SKM-1 treated with dmso at 0.1 percent for 144 hours (cell line): ENCODE results near the gene XYLB.

Experiments
- DNase-seq: peaks from one replicate; lab custom pipeline; 2025; ENCODE audit not compliant: unreplicated experiment; lab: John Stamatoyannopoulos, UW

The XYLB gene

DNA sequence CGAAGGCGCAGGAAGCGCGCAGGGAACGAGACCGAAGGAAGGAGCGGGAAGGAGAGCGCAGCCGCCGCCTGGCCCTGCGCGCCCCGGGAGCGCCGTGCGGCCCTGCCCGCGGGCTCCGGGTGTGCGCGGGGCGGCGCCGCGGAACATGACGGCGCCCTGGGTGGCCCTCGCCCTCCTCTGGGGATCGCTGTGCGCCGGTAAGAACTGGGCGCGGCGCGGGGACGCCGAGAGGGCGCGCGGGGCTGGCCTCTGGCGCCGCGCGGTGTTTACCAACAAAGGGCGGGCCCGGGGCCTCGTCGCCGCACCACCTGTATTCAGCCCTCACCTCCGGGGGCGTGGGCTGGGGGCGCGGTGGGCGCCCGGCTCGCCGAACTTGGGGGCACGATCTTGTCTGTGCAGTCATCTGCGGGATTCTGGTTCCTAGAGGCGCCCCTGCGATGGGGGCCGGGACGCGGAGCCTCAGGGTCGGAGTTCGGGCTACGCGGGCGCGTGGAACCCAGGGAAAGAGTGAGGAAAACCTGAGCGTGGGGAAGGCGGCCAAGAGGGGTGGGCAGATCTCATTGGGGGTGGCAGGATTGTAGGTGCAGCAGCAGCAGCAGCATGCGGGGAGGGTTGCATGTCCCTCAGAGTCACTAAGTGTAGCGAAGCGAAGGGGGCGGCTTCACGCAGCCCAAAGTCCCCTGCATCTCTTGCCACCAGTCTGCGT, 107.7 kb downstream of the XYLB start:
- DNase-seq: no peak

DNA sequence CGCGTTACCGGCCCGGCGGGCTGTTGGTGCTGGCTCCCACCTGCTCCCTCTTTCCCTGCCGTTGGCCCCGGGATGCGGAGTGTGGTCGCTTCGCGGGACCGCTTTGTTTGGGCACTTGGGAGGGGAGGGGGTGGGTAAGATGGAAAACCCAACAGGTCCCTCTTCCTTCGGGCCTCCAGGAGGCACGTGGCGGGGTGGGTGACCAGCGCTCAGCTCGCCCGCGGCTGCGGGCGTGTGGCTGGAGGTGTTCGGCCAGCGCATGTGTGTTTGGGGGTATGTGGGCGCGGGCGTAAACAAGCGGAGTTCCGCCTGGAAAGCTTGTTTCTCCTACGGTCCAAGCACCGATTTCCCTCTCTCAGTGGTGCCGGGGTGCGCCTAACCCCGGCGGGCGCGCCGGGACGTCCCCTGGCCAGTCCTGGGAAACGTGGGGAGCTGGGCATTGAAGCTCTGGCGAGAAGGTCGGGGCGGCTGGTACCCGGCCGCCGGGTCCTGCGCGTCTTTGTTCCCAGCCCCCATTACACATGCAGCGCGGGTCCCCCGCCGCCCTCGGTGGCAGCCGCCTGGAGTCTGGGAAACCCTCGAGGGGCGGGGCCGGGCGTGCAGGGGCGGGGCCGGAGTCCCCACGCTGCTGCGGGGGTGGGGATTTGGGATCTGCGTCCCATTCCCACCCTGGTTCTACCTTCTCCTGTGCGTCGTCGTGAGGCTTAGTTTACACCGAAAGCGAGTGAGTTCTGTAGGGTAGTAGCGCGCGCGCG, 108.5 kb downstream of the XYLB start:
- no peak for DNase-seq

DNA sequence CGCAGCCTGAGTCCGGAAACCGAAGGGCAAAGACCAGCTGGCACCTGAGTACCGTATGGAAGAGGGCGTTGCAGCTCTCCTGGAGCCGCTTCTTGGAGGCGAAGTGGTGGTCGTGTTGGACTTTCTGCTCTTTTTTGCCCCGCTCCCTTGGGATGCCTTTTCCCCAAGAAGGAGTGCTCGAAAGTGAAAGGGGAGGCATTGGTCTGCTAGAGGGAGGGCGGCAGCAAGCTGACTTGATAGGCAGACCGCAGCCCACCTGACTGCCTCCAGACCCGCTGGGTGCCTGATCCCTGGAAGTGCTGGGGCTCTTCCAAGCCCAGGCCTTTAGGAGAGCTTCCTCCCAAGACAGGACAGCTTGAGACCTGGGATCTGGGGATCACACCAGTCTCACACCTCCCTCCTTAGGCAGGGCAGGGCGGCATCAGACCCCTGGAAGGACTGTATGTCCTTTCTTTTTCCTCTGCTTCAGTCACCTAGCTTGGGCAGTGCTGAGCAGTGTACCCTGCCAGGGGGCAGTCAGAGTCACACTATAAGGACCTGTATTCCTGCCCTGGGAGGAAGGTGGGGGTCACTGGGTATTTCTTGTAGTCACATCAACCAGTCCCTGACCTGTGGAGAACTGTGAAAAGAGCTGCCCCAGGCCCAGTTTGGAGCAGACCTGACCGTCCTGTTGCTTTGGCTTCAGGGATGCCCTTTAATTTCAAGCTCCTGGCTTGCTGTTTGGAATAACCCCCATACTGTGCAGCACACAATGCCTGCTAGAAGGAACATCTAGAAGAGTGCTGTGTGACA, 109.2 kb downstream of the XYLB start:
- no peak for DNase-seq

DNA sequence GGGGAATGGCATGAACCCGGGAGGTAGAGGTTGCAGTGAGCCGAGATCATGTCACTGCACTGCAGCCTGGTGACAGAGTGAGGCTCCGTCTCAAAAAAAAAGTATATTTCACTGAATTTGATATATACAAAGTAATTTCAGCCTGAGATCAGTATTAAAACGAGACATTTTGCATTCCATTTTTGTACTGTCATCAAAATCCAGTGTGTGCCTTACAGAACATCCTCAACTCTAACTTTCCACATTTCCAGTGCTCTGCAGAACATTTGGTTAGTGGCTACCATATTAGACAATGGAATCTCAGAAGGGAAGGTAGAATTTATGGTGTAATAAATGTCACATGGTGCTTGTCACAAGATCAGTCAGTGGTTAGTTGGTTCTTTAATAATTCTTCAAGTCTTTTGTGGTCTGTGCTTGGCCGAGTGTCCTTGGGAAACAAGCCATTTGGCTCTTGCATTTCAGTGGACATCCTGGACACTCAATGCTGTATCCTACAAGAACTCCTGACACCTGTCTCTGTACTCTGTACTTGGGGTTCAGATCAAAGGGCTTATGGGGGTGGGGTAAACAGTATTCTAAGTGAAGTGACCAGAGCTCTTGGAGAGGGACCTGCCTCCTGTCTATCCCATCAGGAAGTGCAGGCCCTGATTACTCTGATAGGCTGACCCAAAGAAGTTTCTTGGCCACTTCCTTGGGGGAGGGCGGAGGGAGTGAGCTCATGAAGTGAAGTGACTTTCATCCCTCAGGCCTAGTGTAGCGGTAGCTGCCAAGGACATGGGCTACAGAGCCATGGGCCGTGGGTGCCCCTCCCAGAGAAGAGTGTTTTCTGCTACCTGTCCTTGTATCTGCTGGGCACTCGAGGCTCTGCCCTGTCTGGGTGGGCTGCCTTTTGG, 110.8 kb downstream of the XYLB start:
- DNase-seq: no peak

DNA sequence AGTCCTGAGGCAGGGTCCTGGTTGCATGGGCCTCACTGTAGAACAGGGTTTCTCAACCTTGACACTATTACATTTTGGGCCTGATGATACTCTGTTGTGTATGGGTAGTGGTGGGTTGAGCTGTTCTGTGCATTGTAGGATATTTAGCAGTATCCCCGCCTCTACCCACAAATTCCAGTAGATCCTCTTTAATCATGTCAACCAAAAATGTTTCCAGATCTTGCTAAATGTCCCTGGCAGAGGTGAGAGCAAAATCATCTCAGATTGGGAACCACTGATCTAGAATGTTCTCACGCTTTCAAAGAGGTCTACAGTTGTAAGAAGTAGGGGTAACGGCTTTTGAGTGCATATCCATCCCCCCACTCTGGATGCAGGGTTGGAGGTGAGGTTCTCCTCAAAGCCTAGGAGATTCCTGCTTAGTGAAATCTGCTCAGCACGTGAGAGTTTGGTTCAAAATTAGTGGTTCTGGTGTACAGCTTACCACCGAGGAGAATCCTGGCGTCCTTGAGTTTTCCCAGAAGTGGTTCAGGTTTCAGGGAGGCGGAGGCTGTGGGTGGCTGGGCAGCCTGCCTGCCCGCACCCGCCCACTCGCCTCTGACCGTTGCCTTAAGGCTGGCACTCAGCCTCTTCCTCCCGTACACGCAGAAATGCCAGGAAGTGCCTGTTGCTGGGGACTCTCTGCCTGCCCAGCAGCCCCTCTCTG, 112.4 kb downstream of the XYLB start:
- DNase-seq: no peak

DNA sequence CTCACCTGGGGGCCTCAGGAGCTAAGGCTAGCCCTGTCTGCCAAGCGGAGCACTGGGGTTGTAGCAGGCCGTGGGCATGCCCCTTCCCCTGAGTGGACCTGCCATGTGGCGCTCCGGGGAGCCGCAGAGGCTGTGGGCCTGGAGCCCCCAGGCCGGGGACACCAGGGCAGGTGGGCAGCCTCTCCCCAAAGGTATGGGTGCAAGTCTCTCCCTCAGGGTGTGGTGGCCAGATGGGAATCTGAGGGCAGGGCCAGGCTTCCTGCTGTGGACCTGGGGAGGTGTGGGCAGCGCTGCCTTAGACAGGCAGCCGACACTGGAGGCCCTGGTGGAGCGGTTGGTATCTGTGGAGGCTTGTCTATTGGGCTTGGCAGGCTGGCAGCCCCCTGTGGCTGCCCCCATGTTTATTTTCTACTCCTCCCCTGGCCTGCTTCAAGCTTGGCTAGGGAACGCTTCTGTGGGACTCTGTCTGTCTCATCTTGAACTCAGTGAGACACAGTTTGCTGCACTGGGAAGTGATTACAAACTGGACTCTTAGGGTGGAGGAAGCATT, 113.0 kb downstream of the XYLB start:
- no peak for DNase-seq

DNA sequence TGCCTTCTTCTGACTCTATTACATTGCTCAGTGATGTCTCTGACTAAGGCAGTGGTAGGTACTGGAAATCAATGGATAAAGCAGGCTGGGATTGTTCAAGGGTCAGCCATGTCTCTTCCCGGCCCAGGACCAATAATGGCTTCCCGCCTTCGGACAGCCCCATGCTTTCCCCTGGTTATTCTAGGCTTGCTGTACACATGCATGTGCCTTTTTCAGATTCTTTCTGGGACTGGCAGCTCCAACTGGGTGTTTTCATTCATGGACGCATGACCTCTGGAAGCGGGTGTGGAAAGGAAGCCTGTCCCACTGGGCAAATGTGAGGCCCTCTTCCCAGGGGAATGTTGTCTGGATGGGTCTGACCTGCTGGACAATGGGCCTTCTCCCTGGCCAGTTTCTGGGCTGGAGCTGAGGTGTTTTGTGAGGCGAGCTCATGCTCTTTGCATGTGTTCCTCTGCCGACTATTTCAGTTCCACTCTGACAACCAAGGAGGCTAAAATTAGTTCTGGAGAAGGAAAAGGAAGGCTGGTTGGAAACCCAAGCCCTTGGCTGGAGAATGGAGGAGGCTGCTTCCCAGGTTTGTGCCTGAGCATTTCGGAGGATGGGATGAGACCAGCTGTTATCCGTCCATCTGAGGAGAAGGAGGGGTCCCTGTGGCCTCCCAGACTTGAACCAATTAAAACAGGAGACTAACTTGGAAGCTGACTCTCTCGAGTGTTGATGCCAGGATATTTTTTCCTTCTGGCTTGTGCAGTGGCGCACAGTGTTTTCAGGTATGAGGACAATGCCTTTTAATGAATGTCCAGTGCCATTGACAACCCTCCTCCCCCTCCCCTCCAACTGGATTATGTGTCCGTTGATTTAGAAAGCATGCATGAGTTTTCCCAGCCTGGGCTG, 114.0 kb downstream of the XYLB start:
- no peak for DNase-seq
